ENCODE measurements around the gene TMEM179. TPM values are rescaled to one million over a fixed set of nuclear protein-coding genes. Genes with fewer than 3 reads are reported as not detected.
"Not testable (repeated sequence)": the region's sequence is repeated elsewhere in the genome, so short reads cannot be mapped to it uniquely, and the experiment has no call there.

The TMEM179 gene
- total and polyA plus RNA-seq, 2 experiments from 2014 or later, result 2.2 to 4.3 TPM

DNA sequence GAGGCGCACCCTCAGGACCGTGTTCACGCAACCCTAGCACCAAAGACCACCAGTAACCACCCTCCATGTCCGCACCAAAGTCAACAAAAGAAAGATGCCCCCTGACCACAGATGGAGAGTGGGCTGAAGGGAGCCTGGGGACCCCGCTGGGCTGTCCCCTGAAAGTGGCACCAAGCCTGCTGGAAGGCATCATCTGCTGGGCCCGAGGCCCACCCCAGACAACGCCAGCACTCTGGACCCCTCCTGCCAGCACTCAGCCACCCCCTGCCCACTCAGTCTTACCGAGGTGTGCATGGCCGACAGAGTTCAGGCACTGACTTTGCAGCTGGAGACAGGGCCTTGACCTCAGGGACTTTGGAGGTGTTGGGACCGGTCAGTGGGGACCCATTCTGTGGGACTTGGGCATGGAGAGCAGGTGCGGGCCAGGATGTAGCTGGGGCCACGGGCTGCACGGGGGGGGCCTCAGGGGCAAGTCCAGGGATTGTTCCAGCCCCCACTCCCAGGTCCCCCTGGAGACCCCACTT, 34.4 kb upstream of the TMEM179 start:
- no peak overlapping the region for H2AFZ ChIP-seq
- TF ChIP-seq, protein P1, sequence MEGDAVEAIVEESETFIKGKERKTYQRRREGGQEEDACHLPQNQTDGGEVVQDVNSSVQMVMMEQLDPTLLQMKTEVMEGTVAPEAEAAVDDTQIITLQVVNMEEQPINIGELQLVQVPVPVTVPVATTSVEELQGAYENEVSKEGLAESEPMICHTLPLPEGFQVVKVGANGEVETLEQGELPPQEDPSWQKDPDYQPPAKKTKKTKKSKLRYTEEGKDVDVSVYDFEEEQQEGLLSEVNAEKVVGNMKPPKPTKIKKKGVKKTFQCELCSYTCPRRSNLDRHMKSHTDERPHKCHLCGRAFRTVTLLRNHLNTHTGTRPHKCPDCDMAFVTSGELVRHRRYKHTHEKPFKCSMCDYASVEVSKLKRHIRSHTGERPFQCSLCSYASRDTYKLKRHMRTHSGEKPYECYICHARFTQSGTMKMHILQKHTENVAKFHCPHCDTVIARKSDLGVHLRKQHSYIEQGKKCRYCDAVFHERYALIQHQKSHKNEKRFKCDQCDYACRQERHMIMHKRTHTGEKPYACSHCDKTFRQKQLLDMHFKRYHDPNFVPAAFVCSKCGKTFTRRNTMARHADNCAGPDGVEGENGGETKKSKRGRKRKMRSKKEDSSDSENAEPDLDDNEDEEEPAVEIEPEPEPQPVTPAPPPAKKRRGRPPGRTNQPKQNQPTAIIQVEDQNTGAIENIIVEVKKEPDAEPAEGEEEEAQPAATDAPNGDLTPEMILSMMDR (IDR thresholded peaks at IDR 0.05; ENCODE audit: poor library complexity), result no peak
- TF ChIP-seq EZH2phosphoT487 (IDR thresholded peaks at IDR 0.05; ENCODE audit: low read depth, severe bottlenecking, unreplicated experiment), result no peak
- no peak for TF ChIP-seq EZH2 (IDR thresholded peaks at IDR 0.05; ENCODE audit: borderline replicate concordance)
- H3K9me3 ChIP-seq (ENCODE audit: low read depth), result no peaks in the 10 kb centered on the region
- H3K9me2 ChIP-seq (replicated peaks; ENCODE audit: insufficient read depth), result no peaks in the 10 kb centered on the region
- H3K36me3 ChIP-seq (replicated peaks; ENCODE audit: insufficient read depth, low read depth), result no peaks in the 10 kb centered on the region
- no peak overlapping the region for H3K4me2 ChIP-seq
- H3K27me3 ChIP-seq, result peaks cover 10% of the 10 kb centered on the region
- H4K20me1 ChIP-seq (ENCODE audit: insufficient read depth, poor library complexity, severe bottlenecking), result no peaks in the 10 kb centered on the region
- DNase-seq (ENCODE audit: low spot score), result no peak
- no peak overlapping the region for H3K27ac ChIP-seq
- H3K4me1 ChIP-seq (ENCODE audit: insufficient read depth), result peaks cover 3% of the 10 kb centered on the region
- no peak overlapping the region for H3K4me3 ChIP-seq
- H3K79me2 ChIP-seq, result no peaks in the 10 kb centered on the region
- 94% methylated on average over 13 of the region's 13 CpGs for WGBS (ENCODE audit: low lambda C conversion rate, missing lambda C conversion rate)

DNA sequence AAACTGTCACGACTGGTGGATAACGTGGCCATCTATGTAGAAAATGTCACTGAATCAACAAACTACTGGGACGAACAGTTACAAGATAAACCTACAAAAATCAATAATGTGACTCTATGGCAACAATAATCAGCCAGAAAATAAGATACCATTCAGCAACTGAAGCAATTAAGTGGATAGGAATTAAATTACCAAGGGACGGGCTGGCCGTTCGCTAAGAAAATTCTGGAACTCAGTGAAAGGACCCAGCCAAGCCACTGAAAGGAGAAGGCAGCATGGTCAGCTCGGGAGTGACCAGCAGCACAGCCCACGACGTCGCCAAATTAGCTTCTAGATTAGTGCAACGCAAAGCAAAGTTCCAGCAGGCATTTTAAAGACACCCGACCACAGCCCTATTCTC, 33.6 kb upstream of the TMEM179 start:
- no peaks in the 10 kb centered on the region for H3K9me3 ChIP-seq (ENCODE audit: low read depth)
- H3K27ac ChIP-seq, result no peak overlapping the region
- TF ChIP-seq, protein P1 (IDR thresholded peaks at IDR 0.05; ENCODE audit: poor library complexity), result no peak
- no peak for TF ChIP-seq EZH2phosphoT487 (IDR thresholded peaks at IDR 0.05; ENCODE audit: low read depth, severe bottlenecking, unreplicated experiment)
- no peak for TF ChIP-seq EZH2 (IDR thresholded peaks at IDR 0.05; ENCODE audit: borderline replicate concordance)
- no peaks in the 10 kb centered on the region for H4K20me1 ChIP-seq (ENCODE audit: insufficient read depth, poor library complexity, severe bottlenecking)
- H3K9me2 ChIP-seq (replicated peaks; ENCODE audit: insufficient read depth), result no peaks in the 10 kb centered on the region
- H3K4me3 ChIP-seq, result no peak overlapping the region
- peaks cover 3% of the 10 kb centered on the region for H3K4me1 ChIP-seq (ENCODE audit: insufficient read depth)
- 49% methylated on average over 12 of the region's 12 CpGs for WGBS (ENCODE audit: low lambda C conversion rate, missing lambda C conversion rate)
- H2AFZ ChIP-seq, result no peak overlapping the region
- no peaks in the 10 kb centered on the region for H3K79me2 ChIP-seq
- peaks cover 10% of the 10 kb centered on the region for H3K27me3 ChIP-seq
- H3K36me3 ChIP-seq (replicated peaks; ENCODE audit: insufficient read depth, low read depth), result no peaks in the 10 kb centered on the region
- H3K4me2 ChIP-seq, result no peak overlapping the region
- DNase-seq (ENCODE audit: low spot score), result no peak

GRCh38 chr14:104637546-104638003, 33.0 kb upstream of the TMEM179 start:
- Histone ChIP-seq H3K4me2 (no peak overlapping the region), H3K9me2 (replicated peaks; ENCODE audit: insufficient read depth) (no peaks in the 10 kb centered on the region), H3K4me1 (ENCODE audit: insufficient read depth) (peaks cover 3% of the 10 kb centered on the region), H3K79me2 (no peaks in the 10 kb centered on the region), H4K20me1 (ENCODE audit: insufficient read depth, poor library complexity, severe bottlenecking) (no peaks in the 10 kb centered on the region), H3K27ac (no peak overlapping the region), H2AFZ (no peak overlapping the region), H3K27me3 (peaks cover 10% of the 10 kb centered on the region), H3K36me3 (replicated peaks; ENCODE audit: insufficient read depth, low read depth) (no peaks in the 10 kb centered on the region), H3K4me3 (no peak overlapping the region), H3K9me3 (ENCODE audit: low read depth) (no peaks in the 10 kb centered on the region)
- DNase-seq (ENCODE audit: low spot score), result no peak
- TF ChIP-seq EZH2phosphoT487 (IDR thresholded peaks at IDR 0.05; ENCODE audit: low read depth, severe bottlenecking, unreplicated experiment), result no peak
- TF ChIP-seq, protein P1 (IDR thresholded peaks at IDR 0.05; ENCODE audit: poor library complexity), result no peak
- no peak for TF ChIP-seq EZH2 (IDR thresholded peaks at IDR 0.05; ENCODE audit: borderline replicate concordance)
- WGBS (ENCODE audit: low lambda C conversion rate, missing lambda C conversion rate), result 81% methylated on average over 5 of the region's 5 CpGs

- H4K20me1 ChIP-seq (ENCODE audit: insufficient read depth, poor library complexity, severe bottlenecking); H3K79me2 ChIP-seq; H3K27me3 ChIP-seq; H3K4me2 ChIP-seq; H3K4me1 ChIP-seq (ENCODE audit: insufficient read depth); H3K9me3 ChIP-seq (ENCODE audit: low read depth); H3K36me3 ChIP-seq (replicated peaks; ENCODE audit: insufficient read depth, low read depth); DNase-seq (ENCODE audit: low spot score); H3K27ac ChIP-seq; H3K4me3 ChIP-seq; H3K9me2 ChIP-seq (replicated peaks; ENCODE audit: insufficient read depth); H2AFZ ChIP-seq: not testable (repeated sequence)
- 95% methylated on average over 31 of the region's 39 CpGs for WGBS (ENCODE audit: low lambda C conversion rate, missing lambda C conversion rate)
Measured at GRCh38 chr14:104636846-104637545, 32.4 kb upstream of the TMEM179 start.
